ENCODE results near the gene IL3.

DNA sequence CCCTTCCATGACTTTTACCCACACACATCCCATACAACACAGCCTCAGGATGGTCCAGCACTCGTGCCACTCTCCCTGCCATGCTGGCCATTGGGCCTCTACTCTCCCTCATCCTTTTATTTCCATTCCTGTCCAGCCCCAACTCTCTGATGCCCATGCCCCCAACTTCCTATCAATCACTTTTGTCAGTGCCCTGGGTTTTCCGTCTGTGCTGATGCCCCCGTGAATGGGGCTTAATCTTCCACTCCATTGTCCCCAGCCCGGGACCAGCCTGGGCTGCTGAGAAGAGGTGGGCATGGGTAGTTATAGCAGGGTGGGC is 36.4 kb upstream of the IL3 start:
- TF ChIP-seq ZNF565 (CRISPR knock-in tag; conservative IDR thresholded peaks at IDR 0.05; ENCODE audit: low read depth): no peak
- no peak for TF ChIP-seq ESRRG (CRISPR knock-in tag; IDR thresholded peaks at IDR 0.05)
- TF ChIP-seq, protein P1, sequence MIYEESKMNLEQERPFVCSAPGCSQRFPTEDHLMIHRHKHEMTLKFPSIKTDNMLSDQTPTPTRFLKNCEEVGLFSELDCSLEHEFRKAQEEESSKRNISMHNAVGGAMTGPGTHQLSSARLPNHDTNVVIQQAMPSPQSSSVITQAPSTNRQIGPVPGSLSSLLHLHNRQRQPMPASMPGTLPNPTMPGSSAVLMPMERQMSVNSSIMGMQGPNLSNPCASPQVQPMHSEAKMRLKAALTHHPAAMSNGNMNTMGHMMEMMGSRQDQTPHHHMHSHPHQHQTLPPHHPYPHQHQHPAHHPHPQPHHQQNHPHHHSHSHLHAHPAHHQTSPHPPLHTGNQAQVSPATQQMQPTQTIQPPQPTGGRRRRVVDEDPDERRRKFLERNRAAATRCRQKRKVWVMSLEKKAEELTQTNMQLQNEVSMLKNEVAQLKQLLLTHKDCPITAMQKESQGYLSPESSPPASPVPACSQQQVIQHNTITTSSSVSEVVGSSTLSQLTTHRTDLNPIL (CRISPR knock-in tag; IDR thresholded peaks at IDR 0.05; ENCODE audit: low read depth): no peak
- no peak for TF ChIP-seq ZFP30 (CRISPR knock-in tag; IDR thresholded peaks at IDR 0.05)
- TF ChIP-seq PATZ1 (CRISPR knock-in tag; IDR thresholded peaks at IDR 0.05; ENCODE audit: borderline replicate concordance): no peak
- TF ChIP-seq ZNF70 (CRISPR knock-in tag; IDR thresholded peaks at IDR 0.05): no peak
- TF ChIP-seq, protein P2, sequence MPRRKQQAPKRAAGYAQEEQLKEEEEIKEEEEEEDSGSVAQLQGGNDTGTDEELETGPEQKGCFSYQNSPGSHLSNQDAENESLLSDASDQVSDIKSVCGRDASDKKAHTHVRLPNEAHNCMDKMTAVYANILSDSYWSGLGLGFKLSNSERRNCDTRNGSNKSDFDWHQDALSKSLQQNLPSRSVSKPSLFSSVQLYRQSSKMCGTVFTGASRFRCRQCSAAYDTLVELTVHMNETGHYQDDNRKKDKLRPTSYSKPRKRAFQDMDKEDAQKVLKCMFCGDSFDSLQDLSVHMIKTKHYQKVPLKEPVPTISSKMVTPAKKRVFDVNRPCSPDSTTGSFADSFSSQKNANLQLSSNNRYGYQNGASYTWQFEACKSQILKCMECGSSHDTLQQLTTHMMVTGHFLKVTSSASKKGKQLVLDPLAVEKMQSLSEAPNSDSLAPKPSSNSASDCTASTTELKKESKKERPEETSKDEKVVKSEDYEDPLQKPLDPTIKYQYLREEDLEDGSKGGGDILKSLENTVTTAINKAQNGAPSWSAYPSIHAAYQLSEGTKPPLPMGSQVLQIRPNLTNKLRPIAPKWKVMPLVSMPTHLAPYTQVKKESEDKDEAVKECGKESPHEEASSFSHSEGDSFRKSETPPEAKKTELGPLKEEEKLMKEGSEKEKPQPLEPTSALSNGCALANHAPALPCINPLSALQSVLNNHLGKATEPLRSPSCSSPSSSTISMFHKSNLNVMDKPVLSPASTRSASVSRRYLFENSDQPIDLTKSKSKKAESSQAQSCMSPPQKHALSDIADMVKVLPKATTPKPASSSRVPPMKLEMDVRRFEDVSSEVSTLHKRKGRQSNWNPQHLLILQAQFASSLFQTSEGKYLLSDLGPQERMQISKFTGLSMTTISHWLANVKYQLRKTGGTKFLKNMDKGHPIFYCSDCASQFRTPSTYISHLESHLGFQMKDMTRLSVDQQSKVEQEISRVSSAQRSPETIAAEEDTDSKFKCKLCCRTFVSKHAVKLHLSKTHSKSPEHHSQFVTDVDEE (CRISPR knock-in tag; IDR thresholded peaks at IDR 0.05): no peak
- TF ChIP-seq ZC3H10 (CRISPR knock-in tag; IDR thresholded peaks at IDR 0.05): no peak
- TF ChIP-seq ISL1 (CRISPR knock-in tag; IDR thresholded peaks at IDR 0.05): no peak
- no peak for TF ChIP-seq ARNTL (CRISPR knock-in tag; IDR thresholded peaks at IDR 0.05; ENCODE audit: borderline replicate concordance, low read depth)
- TF ChIP-seq RARB (CRISPR knock-in tag; IDR thresholded peaks at IDR 0.05): no peak
- no peak for TF ChIP-seq ZFP3 (CRISPR knock-in tag; IDR thresholded peaks at IDR 0.05)
- TF ChIP-seq GLIS3 (CRISPR knock-in tag; IDR thresholded peaks at IDR 0.05): no peak
